ENCODE measurements around the gene MCCC1.

- TF ChIP-seq POLR2AphosphoS5 (IDR thresholded peaks at IDR 0.05; ENCODE audit: borderline replicate concordance, low read depth, low read length), result no peak
- no peak for TF ChIP-seq EZH2 (IDR thresholded peaks at IDR 0.05)
Measured at GRCh38 chr3:183073839-183074238, 25.5 kb downstream of the MCCC1 start.

Measured in SK-N-MC (cell line).